ENCODE measurements around the gene LDHB.

LDHB gene

GRCh38 chr12:21600196-21600595 lies 57.4 kb downstream of the LDHB start:
- TF ChIP-seq TAF1 (IDR thresholded peaks at IDR 0.05; ENCODE audit: low read depth) (no peak), EGR1 (IDR thresholded peaks at IDR 0.05) (no peak)

- TF ChIP-seq TEAD4 (IDR thresholded peaks at IDR 0.05) (no peak), EGR1 (IDR thresholded peaks at IDR 0.05) (no peak), TAF1 (IDR thresholded peaks at IDR 0.05; ENCODE audit: low read depth) (no peak), EP300 (IDR thresholded peaks at IDR 0.05; ENCODE audit: borderline replicate concordance) (no peak), CREB1 (IDR thresholded peaks at IDR 0.05; ENCODE audit: low read depth) (no peak), YY1 (IDR thresholded peaks at IDR 0.05; ENCODE audit: low read depth) (no peak), NFIC (IDR thresholded peaks at IDR 0.05) (no peak), REST (IDR thresholded peaks at IDR 0.05; ENCODE audit: low read depth) (no peak), USF1 (IDR thresholded peaks at IDR 0.05) (no peak), RAD21 (IDR thresholded peaks at IDR 0.05; ENCODE audit: low read depth) (no peak), FOXM1 (IDR thresholded peaks at IDR 0.05; ENCODE audit: borderline replicate concordance, low read depth) (no peak)
These were observed 58.3 kb downstream of the LDHB start for GRCh38 chr12:21599143-21599999.

- TF ChIP-seq REST (IDR thresholded peaks at IDR 0.05; ENCODE audit: low read depth): no peak
- no peak for TF ChIP-seq TEAD4 (IDR thresholded peaks at IDR 0.05)
- no peak for TF ChIP-seq USF1 (IDR thresholded peaks at IDR 0.05)
- TF ChIP-seq TCF12 (IDR thresholded peaks at IDR 0.05; ENCODE audit: low read depth): no peak
- no peak for TF ChIP-seq TAF1 (IDR thresholded peaks at IDR 0.05; ENCODE audit: low read depth)
- TF ChIP-seq ZBTB7A (IDR thresholded peaks at IDR 0.05; ENCODE audit: low read depth): no peak
- TF ChIP-seq FOXM1 (IDR thresholded peaks at IDR 0.05; ENCODE audit: borderline replicate concordance, low read depth): no peak
- TF ChIP-seq CREB1 (IDR thresholded peaks at IDR 0.05; ENCODE audit: low read depth): no peak
- no peak for TF ChIP-seq YY1 (IDR thresholded peaks at IDR 0.05; ENCODE audit: low read depth)
- TF ChIP-seq CEBPB (IDR thresholded peaks at IDR 0.05): no peak
- TF ChIP-seq RAD21 (IDR thresholded peaks at IDR 0.05; ENCODE audit: low read depth): no peak
- no peak for TF ChIP-seq NFIC (IDR thresholded peaks at IDR 0.05)
- TF ChIP-seq EP300 (IDR thresholded peaks at IDR 0.05; ENCODE audit: borderline replicate concordance): no peak
- no peak for TF ChIP-seq EGR1 (IDR thresholded peaks at IDR 0.05)
- TF ChIP-seq MAX (IDR thresholded peaks at IDR 0.05): no peak
These were observed 59.0 kb downstream of the LDHB start for GRCh38 chr12:21598651-21599050.

- TF ChIP-seq RAD21 (IDR thresholded peaks at IDR 0.05; ENCODE audit: low read depth) (no peak), YY1 (IDR thresholded peaks at IDR 0.05; ENCODE audit: low read depth) (no peak), MAX (IDR thresholded peaks at IDR 0.05) (no peak), ZBTB7A (IDR thresholded peaks at IDR 0.05; ENCODE audit: low read depth) (no peak), TCF12 (IDR thresholded peaks at IDR 0.05; ENCODE audit: low read depth) (no peak), EP300 (IDR thresholded peaks at IDR 0.05; ENCODE audit: borderline replicate concordance) (no peak), CREB1 (IDR thresholded peaks at IDR 0.05; ENCODE audit: low read depth) (no peak), USF1 (IDR thresholded peaks at IDR 0.05) (no peak), NFIC (IDR thresholded peaks at IDR 0.05) (no peak)
These were observed 72.2 kb downstream of the LDHB start for GRCh38 chr12:21585485-21585884.
